Keratinocyte (primary cell): Measurements from ENCODE around the gene KIF16B. TPM values are rescaled to one million over a fixed set of nuclear protein-coding genes. Genes with fewer than 3 reads are reported as not detected.

Experiments
- DNase-seq: peaks from one replicate; pipeline ENCODE4 v3.0.0-alpha.2; 2011; ENCODE audit warnings: low read depth, missing footprints, low spot score
- FAIRE-seq: peaks from 2 replicates; lab custom pipeline; 2011; peaks lifted over from hg19 to GRCh38; lab: Jason Lieb, UNC
- H2AFZ ChIP-seq: 2 replicates; pipeline ENCODE4 v1.6.0; 2012; ENCODE audit warnings: low read length, control low read depth, inconsistent platforms; ENCODE audit not compliant: control insufficient read depth
- H3K27ac ChIP-seq: 2 replicates; pipeline ENCODE4 v1.5.1; 2011; ENCODE audit warnings: low read length; ENCODE audit not compliant: control insufficient read depth, insufficient read depth
- H3K27me3 ChIP-seq: 3 replicates; pipeline ENCODE4 v1.6.0; 2011; ENCODE audit warnings: low read length; ENCODE audit not compliant: control insufficient read depth, insufficient read depth; ENCODE audit errors: extremely low read depth
- H3K36me3 ChIP-seq, 2 experiments: 2 replicates in 1 of 2; 3 replicates in 1 of 2; pipeline ENCODE4 v1.5.1; 2011; ENCODE audit warnings: low read length in 2 of 2, mild to moderate bottlenecking in 1 of 2; ENCODE audit not compliant: control insufficient read depth in 2 of 2, insufficient read depth in 2 of 2; ENCODE audit errors: extremely low read depth in 1 of 2
- H3K4me1 ChIP-seq: 3 replicates; pipeline ENCODE4 v1.5.1; 2011; ENCODE audit warnings: low read length; ENCODE audit not compliant: control insufficient read depth, insufficient read depth; ENCODE audit errors: extremely low read depth
- H3K4me2 ChIP-seq: 3 replicates; pipeline ENCODE4 v1.6.0; 2011; ENCODE audit warnings: low read depth, low read length; ENCODE audit not compliant: control insufficient read depth, insufficient read depth; ENCODE audit errors: extremely low read depth
- H3K4me3 ChIP-seq, 3 experiments: fragments of 200-600 bp in 1 of 3; sonication (generic) in 1 of 3; 2 replicates in 2 of 3; 3 replicates in 1 of 3; pipeline ENCODE4 v1.5.1; 2011 to 2016; ENCODE audit warnings: low read length in 3 of 3, mild to moderate bottlenecking in 3 of 3, control low read depth in 2 of 3, inconsistent platforms in 1 of 3, low read depth in 1 of 3, mixed read lengths in 1 of 3, mixed run types in 1 of 3, moderate library complexity in 1 of 3; ENCODE audit not compliant: control insufficient read depth in 2 of 3, insufficient read depth in 2 of 3; ENCODE audit errors: extremely low read depth in 1 of 3
- H3K79me2 ChIP-seq: 2 replicates; pipeline ENCODE4 v1.6.0; 2012; ENCODE audit warnings: low read length; ENCODE audit not compliant: control insufficient read depth, insufficient read depth
- H3K9ac ChIP-seq: 3 replicates; pipeline ENCODE4 v1.6.0; 2011; ENCODE audit warnings: low read length; ENCODE audit not compliant: control insufficient read depth, insufficient read depth; ENCODE audit errors: extremely low read depth
- H3K9me1 ChIP-seq: 3 replicates; pipeline ENCODE4 v1.6.0; 2011; ENCODE audit warnings: low read length; ENCODE audit not compliant: control insufficient read depth, insufficient read depth; ENCODE audit errors: extremely low read depth
- H3K9me3 ChIP-seq: 2 replicates; pipeline ENCODE4 v1.5.1; 2012; ENCODE audit warnings: low read depth, low read length; ENCODE audit not compliant: control insufficient read depth
- H4K20me1 ChIP-seq: 3 replicates; pipeline ENCODE4 v1.6.0; 2011; ENCODE audit warnings: low read length; ENCODE audit not compliant: control insufficient read depth, insufficient read depth; ENCODE audit errors: extremely low read depth
- CTCF ChIP-seq, 3 experiments: IDR thresholded peaks in 1 of 3; conservative IDR thresholded peaks in 1 of 3; optimal IDR thresholded peaks in 1 of 3; 2 replicates in 2 of 3; 3 replicates in 1 of 3; pipeline versions ENCODE3 to v1.5.1; 2011; ENCODE audit warnings: low read length in 3 of 3, mild to moderate bottlenecking in 3 of 3, moderate library complexity in 2 of 3, control low read depth in 1 of 3, inconsistent platforms in 1 of 3; ENCODE audit not compliant: insufficient read depth in 2 of 3; ENCODE audit errors: extremely low read depth in 1 of 3
- EZH2 ChIP-seq: IDR thresholded peaks from one replicate; pipeline ENCODE4 v1.6.1; 2012; ENCODE audit warnings: inconsistent platforms, mild to moderate bottlenecking, low read length, moderate library complexity
- dilution Hi-C: fragments of 300-500 bp; cut with MboI; formaldehyde crosslinking; loops from one replicate; pipeline ENCODE4 v1.7.0; 2020; ENCODE audit warnings: low sequenced_read_pairs; ENCODE audit not compliant: extremely low pct_ligation_motif_present
- polyA plus RNA-seq, 5 experiments: library from polyadenylated mRNA; depleted of rRNA in 3 of 5; stranded (reverse) in 3 of 5; stranded (forward) in 1 of 5; unstranded in 1 of 5; fragments of >200 nt; gene quantifications; 1 replicate in 1 of 5; 2 replicates in 3 of 5; 3 replicates in 1 of 5; pipeline versions ENCODE4 v1.2.1 to v1.2.3, GENCODE V29; 2011 to 2012; ENCODE audit warnings: missing spikeins in 2 of 5, low read depth in 1 of 5, low replicate concordance in 1 of 5

KIF16B gene
- polyA plus RNA-seq, 1 donor (not counting 4 experiments of a cell fraction or from before 2014, with no cell fraction given) = 16.1 TPM

- FAIRE-seq (no peak), DNase-seq (no peak)
- no peaks in the 10 kb centered on the region for H3K27me3 ChIP-seq
- H3K79me2 ChIP-seq = no peaks in the 10 kb centered on the region
- H2AFZ ChIP-seq = no peak overlapping the region
- H3K4me3 ChIP-seq = no peak overlapping the region
- H3K4me1 ChIP-seq = no peaks in the 10 kb centered on the region
- H3K9me1 ChIP-seq = no peaks in the 10 kb centered on the region
- H4K20me1 ChIP-seq = no peaks in the 10 kb centered on the region
- dilution Hi-C loops = no loop called here
- no peaks in the 10 kb centered on the region for H3K36me3 ChIP-seq
- H3K9me3 ChIP-seq = no peaks in the 10 kb centered on the region
- TF ChIP-seq EZH2 = no peak
- TF ChIP-seq CTCF (optimal IDR thresholded peaks at IDR 0.05 in 1 of 3, IDR thresholded peaks at IDR 0.05 in 1 of 3, conservative IDR thresholded peaks at IDR 0.05 in 1 of 3; ENCODE audit: extremely low read depth in 1 of 3, insufficient read depth in 2 of 3, low read length in 3 of 3) = no peak
- no peak overlapping the region for H3K27ac ChIP-seq
- no peak overlapping the region for H3K9ac ChIP-seq
- H3K4me2 ChIP-seq = no peak overlapping the region
These were observed 273.4 kb downstream of the KIF16B start for GRCh38 chr20:16299897-16300296.

GRCh38 chr20:16296931-16297330 lies 276.3 kb downstream of the KIF16B start:
- Histone ChIP-seq H3K27ac (no peak overlapping the region), H3K4me1 (no peaks in the 10 kb centered on the region), H3K27me3 (no peaks in the 10 kb centered on the region), H3K9me1 (peaks cover 3% of the 10 kb centered on the region), H3K79me2 (no peaks in the 10 kb centered on the region), H4K20me1 (no peaks in the 10 kb centered on the region), H3K4me3 (no peak overlapping the region), H3K9me3 (no peaks in the 10 kb centered on the region), H3K9ac (no peak overlapping the region), H3K36me3 (no peaks in the 10 kb centered on the region), H2AFZ (no peak overlapping the region), H3K4me2 (no peak overlapping the region)
- dilution Hi-C loops = no loop called here
- TF ChIP-seq CTCF (optimal IDR thresholded peaks at IDR 0.05 in 1 of 3, IDR thresholded peaks at IDR 0.05 in 1 of 3, conservative IDR thresholded peaks at IDR 0.05 in 1 of 3; ENCODE audit: extremely low read depth in 1 of 3, insufficient read depth in 2 of 3, low read length in 3 of 3) (no peak), EZH2 (no peak)
- FAIRE-seq (no peak), DNase-seq (no peak)
